ENCODE measurements around the gene ARID1B. TPM values are rescaled to one million over a fixed set of nuclear protein-coding genes. Genes with fewer than 3 reads are reported as not detected.

ARID1B gene
- total RNA-seq, 1 donor from 2014 or later: 75.8 TPM

- peak; percentile 33 for DNase-seq (ENCODE audit: low read depth)
Observed at GRCh38 chr6:157184202-157185015, 407.2 kb downstream of the ARID1B start.

GRCh38 chr6:157185171-157185570, 408.0 kb downstream of the ARID1B start:
- DNase-seq (ENCODE audit: low read depth): no peak

- DNase-seq (ENCODE audit: low read depth): no peak
Observed at GRCh38 chr6:157185986-157186385, 408.8 kb downstream of the ARID1B start.

- no peak for DNase-seq (ENCODE audit: low read depth)
Observed at GRCh38 chr6:157186785-157187181, 409.6 kb downstream of the ARID1B start.

GRCh38 chr6:157187182-157188083, 410.3 kb downstream of the ARID1B start:
- no peak for DNase-seq (ENCODE audit: low read depth)

GRCh38 chr6:157188213-157188612, 411.0 kb downstream of the ARID1B start:
- DNase-seq (ENCODE audit: low read depth): no peak

- DNase-seq (ENCODE audit: low read depth): no peak
Observed at GRCh38 chr6:157193443-157193996, 416.3 kb downstream of the ARID1B start.

GRCh38 chr6:157194110-157194509, 416.9 kb downstream of the ARID1B start:
- peak; percentile 28 for DNase-seq (ENCODE audit: low read depth)

- DNase-seq (ENCODE audit: low read depth): no peak
Observed at GRCh38 chr6:157194643-157195042, 417.5 kb downstream of the ARID1B start.

GRCh38 chr6:157196391-157196790, 419.2 kb downstream of the ARID1B start:
- DNase-seq (ENCODE audit: low read depth): no peak

- peak; percentile 86 for DNase-seq (ENCODE audit: low read depth)
Observed at GRCh38 chr6:157198425-157199279, 421.5 kb downstream of the ARID1B start.

- DNase-seq (ENCODE audit: low read depth): no peak
Observed at GRCh38 chr6:157200117-157200516, 422.9 kb downstream of the ARID1B start.

- DNase-seq (ENCODE audit: low read depth): no peak
Observed at GRCh38 chr6:157200611-157201010, 423.4 kb downstream of the ARID1B start.

- DNase-seq (ENCODE audit: low read depth): no peak
Observed at GRCh38 chr6:157201083-157201482, 423.9 kb downstream of the ARID1B start.

- DNase-seq (ENCODE audit: low read depth): no peak
Observed at GRCh38 chr6:157203312-157203744, 426.1 kb downstream of the ARID1B start.

GRCh38 chr6:157203764-157204163, 426.6 kb downstream of the ARID1B start:
- DNase-seq (ENCODE audit: low read depth): no peak

GRCh38 chr6:157205473-157206358, 428.5 kb downstream of the ARID1B start:
- DNase-seq (ENCODE audit: low read depth): no peak

- no peak for DNase-seq (ENCODE audit: low read depth)
Observed at GRCh38 chr6:157206359-157206815, 429.2 kb downstream of the ARID1B start.

- no peak for DNase-seq (ENCODE audit: low read depth)
Observed at GRCh38 chr6:157207521-157208076, 430.4 kb downstream of the ARID1B start.

Data from renal cortical epithelial cell (primary cell).